Ureter (tissue), 1 donor: ENCODE data around the gene LIX1. TPM values are rescaled to one million over a fixed set of nuclear protein-coding genes. Genes with fewer than 3 reads are reported as not detected.
A peak's percentile ranks its signal among the peaks of the same experiment; 100 is the strongest.

Experiments
- DNase-seq: peaks from one replicate; pipeline ENCODE4 v3.0.0-alpha.2; 2020; ENCODE audit warnings: low spot score
- total RNA-seq: library from RNA; stranded (reverse); gene quantifications from one replicate; pipeline ENCODE4 v1.2.4, GENCODE V29; 2023
- donor health status: DM: yes; HTN: yes; CAD: no.

LIX1 gene
- total RNA-seq, 1 donor from 2014 or later: not detected

DNA sequence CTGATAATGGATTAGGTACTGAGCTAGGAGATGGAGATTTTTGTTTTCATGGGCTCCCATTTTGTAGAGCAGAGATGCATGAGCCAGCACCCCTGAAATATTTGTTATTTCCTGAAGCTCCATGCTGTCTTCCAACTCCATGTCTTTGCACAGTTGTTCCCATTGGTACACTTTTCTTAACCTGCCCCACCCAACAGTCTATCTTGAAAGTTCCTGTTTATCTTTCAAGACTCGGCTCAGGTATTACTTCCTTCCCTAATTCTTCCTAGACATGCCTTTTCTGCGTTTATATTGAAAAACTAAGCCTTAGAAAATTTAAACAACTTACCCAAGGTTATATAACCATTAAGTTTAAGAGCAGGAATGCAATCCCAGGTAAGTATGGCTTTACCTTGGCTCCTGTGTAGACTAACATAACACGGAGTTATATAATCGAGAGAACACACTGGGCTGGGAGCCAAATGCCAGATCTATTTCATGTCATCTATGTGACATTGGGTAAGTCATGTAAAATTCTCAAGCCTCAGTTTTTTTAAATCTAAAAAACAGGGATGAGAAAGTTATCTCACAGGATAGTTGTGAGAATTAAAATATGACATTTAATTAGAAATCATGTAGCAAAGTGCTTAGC lies 67.4 kb downstream of the LIX1 start:
- no peak for DNase-seq

DNA sequence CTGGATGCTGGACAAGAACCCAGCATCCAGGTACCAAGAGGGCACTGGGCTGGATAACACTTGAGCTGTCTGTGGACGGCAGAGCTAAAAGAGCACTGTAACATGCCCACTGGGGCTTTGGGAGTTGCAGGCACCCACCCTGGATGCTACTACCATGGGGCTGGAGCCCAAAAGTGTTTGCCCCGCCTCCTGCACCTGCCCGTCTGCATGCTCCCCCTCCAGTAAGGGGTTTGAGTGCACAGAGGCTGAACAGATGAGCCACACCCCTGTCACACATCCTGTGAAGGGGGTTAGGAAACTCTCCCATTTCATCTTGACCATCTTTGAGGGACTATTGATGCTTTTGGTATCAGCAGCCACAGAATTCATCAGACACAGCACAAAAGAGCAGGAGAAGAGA lies 69.0 kb downstream of the LIX1 start:
- no peak for DNase-seq

DNA sequence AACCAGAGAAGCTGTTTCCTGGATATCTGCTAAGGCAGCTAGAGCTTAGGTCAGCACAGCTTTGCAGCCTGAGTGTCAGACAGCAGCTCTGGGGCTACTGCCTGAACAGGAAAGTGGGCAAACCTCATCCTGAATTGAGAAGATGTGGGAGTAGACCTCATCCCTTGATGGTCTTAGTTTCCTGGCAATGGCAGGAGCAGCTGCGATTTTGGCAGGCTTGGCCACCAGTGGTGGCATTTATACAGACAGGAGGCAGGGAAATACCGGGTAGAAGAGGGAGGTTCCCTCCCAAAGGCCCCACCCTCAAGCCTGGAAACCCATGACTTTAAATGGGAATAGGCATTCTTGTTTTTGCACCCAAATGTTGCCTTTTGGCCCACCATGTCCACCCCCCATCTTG lies 69.7 kb downstream of the LIX1 start:
- no peak for DNase-seq

DNA sequence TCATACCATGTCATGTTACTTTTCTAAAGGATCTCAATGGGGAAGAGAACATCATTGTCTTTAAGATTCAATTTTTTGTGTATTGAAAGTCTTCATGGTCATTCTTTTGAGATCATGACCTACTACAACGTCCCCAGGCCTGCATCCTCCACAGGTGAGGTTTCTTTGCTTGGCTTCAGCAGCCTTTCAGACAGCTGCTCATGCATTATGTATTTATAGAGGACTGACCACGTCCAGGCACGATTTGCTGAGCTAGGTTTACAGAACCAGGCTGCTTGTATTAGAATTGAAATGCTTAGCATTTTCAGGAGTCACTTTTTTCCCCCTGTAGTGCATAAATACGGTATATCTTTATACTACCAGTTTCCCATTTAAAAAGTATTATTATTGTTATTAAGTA lies 70.4 kb downstream of the LIX1 start:
- no peak for DNase-seq

DNA sequence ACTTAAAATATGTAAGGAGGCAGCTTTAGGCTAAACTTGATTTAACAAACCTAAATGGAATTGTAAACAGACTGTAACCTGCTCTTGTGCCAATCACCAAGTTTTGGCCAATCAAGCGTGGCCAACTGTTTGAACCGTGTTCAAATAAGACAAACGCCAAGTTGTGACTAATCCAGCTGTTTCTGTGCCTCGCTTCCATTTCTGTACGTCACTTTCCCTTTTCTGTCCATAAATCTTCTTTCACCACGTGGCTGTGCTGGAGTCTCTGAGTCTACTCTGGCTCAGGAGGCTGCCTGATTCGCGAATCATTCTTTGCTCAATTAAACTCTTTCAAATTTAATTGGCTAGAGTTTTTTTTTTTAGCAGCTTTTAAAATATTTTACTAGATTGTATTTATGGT lies 71.3 kb downstream of the LIX1 start:
- DNase-seq: peak; percentile 54

DNA sequence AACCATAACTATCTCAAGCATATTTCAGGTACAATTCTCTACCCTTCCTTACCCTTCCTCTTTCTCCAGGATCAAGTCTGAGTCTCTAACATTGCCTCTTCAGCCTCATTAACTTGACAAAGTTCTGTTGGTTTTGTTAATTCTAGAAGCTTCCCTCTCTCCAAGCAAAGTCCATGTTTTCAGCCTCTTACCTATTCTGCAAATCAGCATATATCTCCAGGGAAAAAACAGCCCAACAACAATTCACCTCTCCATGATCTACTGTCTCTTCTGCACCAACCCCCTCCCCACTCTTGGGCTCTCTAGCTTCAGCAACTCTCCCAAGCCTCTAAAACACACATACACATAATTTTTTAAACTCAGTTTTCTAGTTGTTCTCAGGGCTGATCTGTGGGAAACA lies 72.2 kb downstream of the LIX1 start:
- DNase-seq: no peak

DNA sequence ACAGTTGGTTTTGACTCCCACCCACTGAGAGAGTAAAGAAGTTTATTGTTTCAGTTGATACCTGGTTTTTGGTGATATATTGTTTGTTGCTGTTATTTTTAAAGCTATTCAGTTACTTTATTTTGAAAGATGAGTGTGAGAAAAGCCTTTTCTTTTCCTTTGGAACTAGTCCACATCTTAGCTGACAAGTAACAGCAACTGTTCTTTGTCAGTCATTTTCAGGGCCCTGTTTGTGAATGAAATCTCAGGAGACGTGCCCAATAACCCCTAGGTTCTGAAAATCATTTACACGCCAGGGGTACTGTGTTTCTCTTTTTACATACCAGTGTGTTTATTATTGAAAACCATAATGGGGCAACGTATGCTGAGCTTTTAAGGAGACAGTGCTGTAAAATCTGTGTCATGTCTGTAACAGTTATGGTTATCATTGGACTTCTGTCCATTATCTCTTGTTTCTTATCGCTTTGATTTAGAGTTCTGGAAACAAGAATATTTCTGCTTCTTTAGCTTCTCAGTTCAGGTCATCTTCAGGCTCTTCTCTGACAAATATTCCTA lies 75.0 kb downstream of the LIX1 start:
- no peak for DNase-seq

DNA sequence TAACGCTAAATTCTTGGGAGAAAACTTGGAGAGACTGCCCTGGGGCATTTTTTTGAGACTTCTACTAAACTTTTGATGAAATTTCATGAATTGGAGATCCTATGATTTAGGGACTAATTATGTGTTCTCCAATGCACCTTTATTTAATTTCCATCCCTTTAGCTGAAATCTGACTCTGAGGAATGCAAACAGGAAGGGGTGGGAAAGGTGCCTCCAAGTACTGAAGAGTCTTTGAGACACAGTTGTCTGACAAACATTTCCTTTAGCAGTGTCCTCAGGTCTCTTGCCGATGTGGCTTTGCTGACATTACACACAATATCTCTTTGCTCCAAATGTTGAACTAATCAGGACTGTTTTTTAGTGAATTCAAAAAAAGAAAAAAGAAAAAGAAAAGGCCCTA lies 76.9 kb downstream of the LIX1 start:
- DNase-seq: no peak

DNA sequence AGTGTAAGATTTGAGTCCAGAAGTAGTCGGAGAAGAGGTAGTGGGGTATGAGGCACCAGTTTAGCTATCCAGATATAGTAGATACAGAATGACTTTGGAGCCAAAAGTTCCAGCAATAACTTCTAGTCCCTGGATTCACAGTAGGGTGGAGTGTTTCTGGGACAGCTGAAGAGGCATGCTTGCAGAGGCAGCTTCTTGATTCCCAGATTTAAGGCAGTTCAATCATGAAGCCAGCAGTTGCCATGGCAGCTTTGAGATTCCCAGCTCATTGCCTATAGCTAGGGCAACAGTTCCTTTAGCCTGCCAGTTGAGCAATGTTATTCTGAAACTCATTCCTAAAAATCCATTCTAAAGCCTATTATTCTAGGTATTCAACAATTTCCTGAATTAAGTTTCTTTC lies 79.2 kb downstream of the LIX1 start:
- no peak for DNase-seq

DNA sequence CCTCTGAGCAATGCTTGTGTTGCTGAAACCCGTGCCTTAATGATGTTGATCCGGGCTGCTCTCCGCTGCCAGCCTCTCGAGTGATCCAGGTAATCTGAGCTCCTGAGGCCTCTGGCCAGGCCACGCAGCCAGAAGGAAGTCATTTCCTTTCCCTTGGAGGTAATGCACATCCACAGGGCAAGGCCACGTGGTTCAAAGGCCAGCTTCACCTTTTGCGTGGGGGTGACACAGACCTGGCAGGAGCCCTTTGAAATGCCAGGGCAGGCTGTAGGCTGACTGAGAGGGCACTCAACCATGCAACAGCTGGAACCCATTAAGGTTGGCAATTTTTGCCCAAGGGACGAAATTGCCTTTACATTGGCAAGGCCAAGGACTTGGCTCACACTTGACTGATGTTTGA lies 80.4 kb downstream of the LIX1 start:
- no peak for DNase-seq

DNA sequence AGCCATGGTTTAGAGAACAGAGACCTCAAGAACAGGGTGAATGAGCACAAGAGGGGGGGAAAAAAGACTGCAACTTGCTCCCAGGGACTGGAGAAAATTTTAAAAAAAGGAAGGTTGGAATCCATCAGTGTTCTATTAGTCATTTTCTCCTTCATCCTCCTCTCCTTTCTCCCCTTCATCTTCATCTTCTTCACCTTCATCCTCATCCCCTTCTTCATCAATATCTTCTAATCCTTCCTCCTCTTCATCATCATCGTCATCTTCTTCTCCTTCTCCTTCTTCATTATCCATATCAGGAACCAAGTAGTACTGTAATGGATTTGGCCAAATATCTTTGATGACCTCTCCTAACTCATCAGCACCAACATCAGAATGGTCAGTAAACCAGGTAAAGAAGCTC lies 86.1 kb downstream of the LIX1 start:
- no peak for DNase-seq

DNA sequence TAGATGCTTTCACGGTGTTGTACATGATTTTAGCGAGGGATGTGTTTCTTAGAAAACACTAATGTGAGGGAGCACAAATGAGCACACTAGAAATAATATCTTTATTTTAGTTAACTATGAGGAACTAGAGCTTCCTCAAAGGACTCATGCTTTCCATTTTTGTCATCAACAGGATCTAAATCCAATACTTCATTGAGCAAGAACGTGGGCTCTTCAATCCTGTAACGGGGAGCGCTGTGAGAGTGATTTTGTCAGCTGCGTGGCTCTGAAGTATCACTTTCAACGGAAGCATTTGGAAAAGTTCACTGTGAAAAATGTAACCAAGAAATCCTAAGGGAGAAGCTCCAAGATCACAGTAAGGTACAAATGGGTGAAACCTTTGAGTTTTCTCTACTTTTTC lies 93.2 kb downstream of the LIX1 start:
- DNase-seq: no peak

DNA sequence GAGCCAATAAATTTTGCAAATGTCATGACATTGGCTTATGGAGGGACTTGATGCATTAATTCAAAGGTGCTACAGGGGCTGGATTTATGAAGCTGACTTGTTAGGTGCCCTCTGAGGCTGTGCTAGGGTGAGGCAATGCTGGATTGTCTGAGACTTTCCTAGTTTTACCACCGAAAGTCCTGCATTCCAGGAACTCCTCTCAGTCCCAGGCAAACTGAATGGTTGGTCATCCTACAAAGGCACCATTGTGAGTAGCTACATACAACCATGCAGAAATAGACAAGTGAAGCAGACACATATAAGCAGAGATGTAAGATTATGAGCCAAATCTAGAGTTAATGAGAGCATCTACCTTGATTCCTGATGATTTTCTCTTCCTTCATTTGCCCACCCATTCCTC lies 95.3 kb downstream of the LIX1 start:
- no peak for DNase-seq

DNA sequence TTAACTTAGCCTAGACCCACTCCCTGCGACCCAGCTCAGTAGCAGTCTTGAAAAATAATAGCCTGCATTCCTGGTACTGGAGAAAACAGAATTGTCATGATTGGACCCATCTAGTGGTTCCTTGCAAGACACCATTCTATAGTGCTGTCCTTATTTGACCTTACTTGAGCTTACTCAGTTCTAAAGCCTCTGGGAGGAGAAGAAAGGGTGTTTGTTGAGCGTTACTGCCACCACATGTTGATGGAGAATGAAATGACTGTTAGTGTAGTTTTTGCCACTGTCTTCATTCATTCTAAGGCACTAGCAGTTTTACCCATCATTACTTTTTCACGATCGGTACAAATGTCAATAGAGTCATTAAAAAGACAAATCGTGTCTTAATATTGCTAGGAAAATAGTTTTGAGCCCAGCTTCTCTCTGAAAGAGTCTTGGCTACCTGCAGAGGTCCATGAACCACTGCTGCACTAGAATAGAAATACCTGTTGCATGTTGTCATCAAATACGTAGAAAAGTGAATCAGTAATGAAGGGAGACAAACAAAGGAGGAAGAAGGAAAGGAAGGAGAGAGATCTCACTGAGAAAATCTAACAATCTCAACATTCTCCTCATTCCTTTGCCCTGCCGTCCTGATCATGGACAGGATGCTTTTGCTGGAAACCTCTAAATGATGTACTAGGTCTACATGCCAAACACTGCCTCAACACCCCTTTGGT lies 96.0 kb downstream of the LIX1 start:
- DNase-seq: no peak

DNA sequence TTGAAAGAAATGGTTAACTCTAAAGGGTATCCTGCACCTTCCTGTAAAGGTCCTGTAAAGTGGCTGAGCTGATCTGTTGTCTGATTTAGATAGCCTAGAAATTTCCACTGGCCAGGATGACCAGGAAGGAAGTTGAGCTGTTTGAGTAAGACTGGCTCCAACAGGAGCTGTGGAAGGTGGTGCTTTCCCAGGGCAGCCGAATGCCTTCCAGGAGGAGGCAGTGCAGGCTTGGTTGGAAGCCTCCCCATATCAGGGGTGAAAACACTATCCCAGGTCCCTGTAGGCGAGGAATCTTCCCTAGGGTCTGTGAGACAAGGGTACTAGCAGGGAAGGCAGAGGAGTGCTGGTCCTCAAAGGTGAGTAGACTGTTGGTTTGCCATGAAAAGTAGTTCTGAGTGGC lies 98.4 kb downstream of the LIX1 start:
- DNase-seq: no peak

DNA sequence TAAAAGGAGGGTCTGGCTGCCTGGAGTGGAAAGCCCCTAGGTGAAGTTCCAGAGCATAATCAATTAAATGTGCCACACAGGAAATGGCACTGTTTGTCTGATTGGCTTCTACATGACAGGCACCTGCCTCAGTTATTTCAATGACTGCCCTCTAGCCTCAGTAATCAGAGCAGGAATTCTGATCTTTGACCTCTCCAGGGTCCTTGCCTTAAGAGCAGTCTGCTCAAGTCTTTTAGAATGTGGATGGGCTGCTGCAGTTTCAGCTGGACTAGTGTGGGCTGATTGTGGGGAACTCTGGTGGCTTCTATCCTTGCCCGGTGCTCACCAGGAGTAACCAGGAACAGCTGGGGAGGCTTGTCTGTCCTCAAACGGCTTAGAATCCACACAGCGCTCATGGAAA lies 98.9 kb downstream of the LIX1 start:
- DNase-seq: no peak

DNA sequence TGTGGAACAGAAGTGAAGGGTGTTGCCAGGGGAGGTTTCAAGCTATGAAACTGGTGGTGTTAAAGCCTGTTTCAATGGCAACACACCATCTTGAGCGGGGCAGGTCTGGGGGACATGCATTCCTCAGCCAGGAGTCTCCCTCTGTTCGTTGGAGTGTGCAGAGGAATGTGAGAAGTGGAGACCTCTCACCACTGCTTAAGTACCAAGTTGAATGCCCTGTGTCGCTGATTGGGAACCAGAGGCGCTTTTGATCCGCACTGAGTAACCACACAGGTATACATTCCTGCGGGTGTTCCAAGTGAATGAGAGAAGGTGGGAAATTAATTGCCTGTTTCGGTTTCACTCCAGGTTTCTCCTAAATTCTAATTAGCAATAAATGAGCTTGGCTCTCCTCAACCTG lies 99.4 kb downstream of the LIX1 start:
- DNase-seq: no peak

Other genes starting within 250 kb of the LIX1 start
- 56.3 TPM for gene LNPEP, start 206.5 kb downstream of the LIX1 start, total RNA-seq
- 19.4 TPM for gene RIOK2, start 40.6 kb upstream of the LIX1 start, total RNA-seq